NCI-H2029 treated with DMSO at 0.1 percent for 48 hours (cell line): ENCODE results near the gene AOC1.
"Not testable (repeated sequence)": the region's sequence is repeated elsewhere in the genome, so short reads cannot be mapped to it uniquely, and the experiment has no call there.

ENCODE experiments used
- DNase-seq: peaks from one replicate; lab custom pipeline; 2025; lab: John Stamatoyannopoulos, UW

The AOC1 gene, protein sequence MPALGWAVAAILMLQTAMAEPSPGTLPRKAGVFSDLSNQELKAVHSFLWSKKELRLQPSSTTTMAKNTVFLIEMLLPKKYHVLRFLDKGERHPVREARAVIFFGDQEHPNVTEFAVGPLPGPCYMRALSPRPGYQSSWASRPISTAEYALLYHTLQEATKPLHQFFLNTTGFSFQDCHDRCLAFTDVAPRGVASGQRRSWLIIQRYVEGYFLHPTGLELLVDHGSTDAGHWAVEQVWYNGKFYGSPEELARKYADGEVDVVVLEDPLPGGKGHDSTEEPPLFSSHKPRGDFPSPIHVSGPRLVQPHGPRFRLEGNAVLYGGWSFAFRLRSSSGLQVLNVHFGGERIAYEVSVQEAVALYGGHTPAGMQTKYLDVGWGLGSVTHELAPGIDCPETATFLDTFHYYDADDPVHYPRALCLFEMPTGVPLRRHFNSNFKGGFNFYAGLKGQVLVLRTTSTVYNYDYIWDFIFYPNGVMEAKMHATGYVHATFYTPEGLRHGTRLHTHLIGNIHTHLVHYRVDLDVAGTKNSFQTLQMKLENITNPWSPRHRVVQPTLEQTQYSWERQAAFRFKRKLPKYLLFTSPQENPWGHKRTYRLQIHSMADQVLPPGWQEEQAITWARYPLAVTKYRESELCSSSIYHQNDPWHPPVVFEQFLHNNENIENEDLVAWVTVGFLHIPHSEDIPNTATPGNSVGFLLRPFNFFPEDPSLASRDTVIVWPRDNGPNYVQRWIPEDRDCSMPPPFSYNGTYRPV

GRCh38 chr7:150852371-150852905 is at the start of gene AOC1:
TSS of gene AOC1 (plus strand) at chr7:150852517. CDS start at chr7:150856471, 3,954 bp downstream.
- no peak for DNase-seq

- DNase-seq = no peak
Measured at GRCh38 chr7:150803161-150803860, 49.0 kb upstream of the AOC1 start.

DNA sequence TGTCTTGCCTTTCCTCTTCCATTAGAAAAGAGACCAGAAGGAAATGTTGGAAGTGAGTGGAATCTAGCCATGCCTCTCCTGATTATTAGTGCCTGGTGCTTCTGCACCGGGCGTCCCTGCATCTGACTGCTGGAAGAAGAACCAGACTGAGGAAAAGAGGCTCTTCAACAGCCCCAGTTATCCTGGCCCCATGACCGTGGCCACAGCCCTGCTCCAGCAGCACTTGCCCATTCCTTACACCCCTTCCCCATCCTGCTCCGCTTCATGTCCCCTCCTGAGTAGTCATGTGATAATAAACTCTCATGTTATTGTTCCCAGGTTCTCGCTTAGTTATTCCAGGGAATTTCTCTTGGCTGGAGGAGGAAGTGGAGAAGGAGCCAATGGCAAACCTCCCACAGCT is 47.5 kb upstream of the AOC1 start:
- no peak for DNase-seq

GRCh38 chr7:150805864-150806263 is 46.5 kb upstream of the AOC1 start:
- DNase-seq = no peak

DNA sequence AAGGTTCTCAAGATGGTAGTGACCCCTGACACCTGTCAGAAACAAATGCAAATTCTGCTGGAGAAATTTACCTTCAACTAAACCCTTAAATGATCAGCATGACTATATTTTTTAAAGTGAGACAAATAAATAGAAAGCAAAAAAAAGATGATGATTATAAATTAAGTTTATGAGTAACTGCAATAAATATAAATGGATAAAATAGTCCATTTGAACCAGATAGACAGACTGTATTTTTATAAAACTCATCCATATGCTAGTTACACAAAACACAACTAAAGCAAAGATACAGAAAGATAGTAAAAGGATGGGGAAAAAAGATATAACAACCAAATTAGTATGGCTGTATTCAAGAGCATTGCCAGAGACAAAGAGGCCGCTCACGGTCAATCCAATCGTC is 45.9 kb upstream of the AOC1 start:
- DNase-seq = no peak

DNA sequence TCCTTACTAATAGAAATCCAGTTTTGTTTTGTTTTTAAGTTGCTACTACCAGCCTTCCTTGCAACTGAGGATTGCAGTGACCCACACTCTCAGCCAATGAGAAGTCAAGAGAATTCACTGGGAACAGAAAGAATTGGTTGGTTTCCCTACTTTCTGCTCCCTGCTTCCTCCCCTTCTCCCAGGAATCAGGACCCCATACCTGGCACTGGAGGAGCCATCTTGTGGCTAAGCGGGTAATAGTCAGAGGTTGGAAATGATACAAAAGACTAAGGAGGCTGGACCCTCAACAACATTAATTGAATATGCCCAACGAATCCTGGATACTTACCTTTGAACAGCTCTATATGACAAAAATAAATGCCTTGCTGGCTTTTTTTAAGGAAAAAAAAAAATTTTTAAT is 45.5 kb upstream of the AOC1 start:
- DNase-seq = no peak

- DNase-seq = not testable (repeated sequence)
Measured at GRCh38 chr7:150807616-150808438, 44.5 kb upstream of the AOC1 start.

GRCh38 chr7:150814328-150815001 is 37.9 kb upstream of the AOC1 start:
- DNase-seq = no peak

GRCh38 chr7:150818971-150819370 is 33.3 kb upstream of the AOC1 start:
- DNase-seq = no peak

DNA sequence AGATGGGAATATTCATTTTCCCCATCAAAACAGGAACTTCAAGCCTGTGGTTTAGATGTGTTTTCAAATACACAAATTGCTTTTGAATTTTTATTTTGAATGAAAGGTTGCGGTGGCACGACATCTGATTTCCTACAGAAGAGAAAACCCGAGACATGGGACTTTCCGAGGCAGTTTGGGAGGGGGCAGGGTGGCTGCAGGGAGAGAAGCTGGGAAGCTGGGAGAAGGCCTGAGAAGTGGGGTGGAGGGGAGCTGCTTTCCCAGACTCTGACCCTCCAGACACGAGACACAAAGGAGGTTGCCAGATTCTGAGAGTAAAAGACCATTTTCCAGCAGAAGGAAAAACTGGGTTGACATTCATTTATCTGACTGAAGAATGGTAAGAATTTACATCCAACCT is 32.2 kb upstream of the AOC1 start:
- no peak for DNase-seq

DNA sequence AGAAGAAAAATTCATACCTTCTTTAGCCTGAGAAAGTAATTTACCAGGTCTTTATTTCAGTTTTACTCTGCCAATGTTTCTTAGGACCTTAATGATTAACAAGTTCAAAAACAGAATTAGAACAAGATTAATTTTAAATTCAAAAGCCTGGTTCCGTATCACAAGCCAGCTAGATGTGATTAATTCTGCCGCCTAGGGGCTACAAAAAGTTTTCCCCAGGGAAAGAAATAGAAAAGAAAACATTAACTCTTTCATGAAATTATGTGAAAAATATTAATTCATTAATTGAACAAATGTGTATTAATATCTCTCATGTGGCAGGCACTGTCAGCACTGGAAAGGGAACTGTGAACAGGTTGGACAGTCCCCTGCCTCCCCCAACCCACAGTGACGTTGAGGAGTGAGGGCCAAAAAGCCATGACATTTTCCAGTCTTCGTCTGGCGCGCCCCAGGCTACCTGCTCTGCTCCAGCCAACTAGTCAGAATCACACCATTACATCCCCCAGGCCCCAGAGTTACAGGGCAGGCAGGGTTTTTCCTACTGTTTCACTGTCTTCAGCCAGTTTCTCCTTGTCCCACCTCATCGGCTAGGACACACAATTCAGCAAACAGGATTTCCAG is 31.6 kb upstream of the AOC1 start:
- DNase-seq = no peak

DNA sequence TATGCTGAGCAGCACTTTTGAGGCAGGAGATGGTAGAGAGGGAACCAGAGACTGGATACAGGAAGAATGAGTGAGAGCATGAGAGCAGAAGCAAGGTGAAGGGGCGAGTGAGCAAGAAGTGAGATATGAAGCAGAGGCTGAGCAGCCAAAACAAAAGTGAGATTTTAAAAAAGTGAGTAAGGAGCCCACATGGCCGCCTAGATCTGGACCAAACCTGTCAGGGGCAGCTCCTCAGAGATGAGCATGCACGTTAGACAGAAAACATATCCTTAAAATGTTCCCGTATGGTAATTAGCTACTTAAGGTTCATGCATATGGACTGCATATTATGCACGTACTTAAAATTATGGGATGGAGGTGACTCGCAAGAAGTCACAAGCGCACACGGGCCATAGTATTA is 29.3 kb upstream of the AOC1 start:
- DNase-seq = no peak

DNA sequence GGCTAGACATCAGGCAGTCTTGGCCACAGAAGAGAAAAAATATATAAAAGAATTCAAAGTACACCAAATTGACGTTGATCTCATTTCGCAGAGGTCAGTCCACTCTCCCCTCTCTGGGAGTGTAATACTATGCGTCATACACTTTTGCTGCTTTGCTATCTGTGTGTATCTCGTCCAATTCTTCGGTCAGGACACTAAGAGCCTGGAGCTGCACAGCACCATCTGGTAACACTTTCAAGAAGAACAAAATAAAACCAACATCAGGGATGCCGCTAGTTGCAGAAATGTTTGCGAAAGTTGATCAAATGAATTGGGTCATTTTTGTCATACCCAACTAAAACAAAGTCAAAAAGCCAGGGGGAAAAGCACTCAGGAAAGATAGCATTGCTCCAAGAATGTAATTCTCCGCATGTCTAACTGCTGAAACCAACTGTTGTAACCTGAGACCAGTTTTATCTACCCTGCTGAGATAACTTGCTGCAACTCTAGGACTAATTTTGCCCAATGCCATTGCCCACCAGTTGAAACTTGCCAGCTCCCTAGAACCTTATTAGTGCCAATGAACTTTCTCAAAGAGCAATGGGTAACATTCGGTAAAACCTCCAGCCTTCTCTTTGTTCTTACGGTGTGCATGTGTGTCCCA is 28.7 kb upstream of the AOC1 start:
- DNase-seq = no peak

DNA sequence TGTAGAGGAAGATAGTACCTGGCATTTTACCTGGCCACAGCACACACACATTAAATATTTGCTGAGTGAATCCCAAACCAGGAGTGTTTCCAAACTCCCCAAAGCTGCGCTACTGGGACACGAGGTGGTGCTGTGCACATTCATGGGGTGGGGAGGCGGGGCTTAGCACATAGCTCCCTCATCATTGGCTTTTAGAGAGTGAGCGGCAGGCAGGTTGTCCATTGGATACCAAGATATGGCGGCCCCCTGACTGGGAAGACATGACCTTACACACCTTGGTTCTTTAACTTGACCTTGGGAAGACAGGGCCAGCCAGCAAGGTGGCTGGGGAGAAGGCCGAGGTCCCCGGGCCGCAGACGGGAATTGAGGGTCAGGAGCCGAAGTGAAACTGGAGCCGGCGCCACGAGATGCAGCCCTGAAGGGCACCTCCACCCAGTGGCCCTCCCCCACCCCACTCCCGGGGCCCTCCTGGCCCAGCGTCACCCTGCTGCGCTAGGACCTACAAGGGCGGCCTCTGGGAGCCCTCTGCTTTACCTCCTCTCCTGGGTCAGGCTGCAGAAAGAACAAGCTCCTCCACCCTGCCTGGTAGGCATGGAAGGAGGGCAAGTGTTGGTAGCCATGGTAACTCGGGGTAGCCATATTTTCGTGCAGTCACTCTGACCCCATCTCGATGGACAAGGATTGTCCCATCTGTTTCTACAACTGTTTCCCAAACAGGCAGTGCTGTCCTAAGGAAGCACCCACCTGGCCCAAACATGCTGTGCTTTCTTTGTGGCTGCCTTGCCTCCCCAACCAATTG is 27.7 kb upstream of the AOC1 start:
- no peak for DNase-seq

DNA sequence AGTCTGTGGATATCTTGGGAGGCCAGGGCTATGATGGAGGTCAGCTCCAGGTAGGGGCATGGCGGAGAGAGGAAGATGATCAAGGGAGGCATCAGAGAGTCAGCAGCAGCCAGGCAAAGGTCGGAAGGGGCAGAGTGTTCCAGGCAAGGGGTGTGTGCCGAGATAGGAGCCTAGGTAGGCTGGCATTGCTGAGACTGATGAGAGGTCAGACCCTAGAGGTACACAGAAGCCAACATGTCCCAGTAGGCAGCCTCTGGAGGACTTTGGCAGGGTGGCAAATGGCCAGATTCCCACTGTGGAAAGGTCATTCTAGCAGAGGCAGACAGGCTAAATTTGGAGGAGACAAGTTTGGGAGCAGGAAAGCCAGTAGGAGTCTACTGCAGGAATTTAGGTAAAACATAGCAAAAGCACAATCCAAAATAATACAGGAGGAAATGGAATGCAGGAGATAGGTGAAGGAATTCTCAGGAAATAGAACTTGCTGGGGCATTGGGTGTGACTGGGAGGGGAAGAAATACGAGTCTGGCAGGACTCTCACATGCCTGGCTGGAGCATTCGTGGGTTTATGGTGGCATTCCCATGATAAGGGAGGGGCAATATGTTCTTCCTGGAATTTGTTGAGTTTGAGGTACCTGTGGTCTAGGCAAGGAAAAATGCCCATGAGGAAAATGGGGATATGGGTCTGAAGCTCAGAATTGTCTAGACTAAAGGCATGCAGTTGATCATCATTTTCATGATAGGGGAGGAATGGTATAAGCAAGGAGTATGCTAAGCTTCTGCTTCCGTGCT is 26.1 kb upstream of the AOC1 start:
- no peak for DNase-seq

- DNase-seq = no peak
Measured at GRCh38 chr7:150828384-150828783, 23.9 kb upstream of the AOC1 start.

- no peak for DNase-seq
Measured at GRCh38 chr7:150829426-150829825, 22.9 kb upstream of the AOC1 start.

DNA sequence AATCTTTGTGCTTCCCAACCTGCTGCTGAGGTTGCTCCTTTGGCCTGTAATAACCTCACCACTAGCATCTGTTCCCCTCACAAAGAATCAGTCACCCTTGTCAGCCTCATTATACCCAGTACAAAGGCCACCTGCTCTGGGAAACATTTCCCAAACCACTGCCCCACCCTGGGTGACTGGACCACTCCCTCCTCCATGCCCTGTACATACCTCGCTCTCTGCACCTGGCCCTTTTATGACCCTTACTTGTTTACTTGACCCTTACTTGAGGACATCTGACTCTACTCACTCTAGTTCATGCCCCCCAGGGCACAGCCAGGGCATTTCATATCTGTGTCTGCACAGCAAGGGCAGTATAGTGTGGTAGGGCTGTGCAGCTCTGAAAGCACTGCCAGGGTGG is 21.4 kb upstream of the AOC1 start:
- no peak for DNase-seq
